HEK293 (cell line): ENCODE data around the gene ASIC3.

Source experiments
- CTCF ChIA-PET: fragments of 350-600 bp; formaldehyde crosslinking; extraction: SDS; loops from one replicate; lab custom pipeline; 2021; ENCODE audit warnings: antibody characterized with exemption; lab: Yijun Ruan, JAX
- POLR2A ChIA-PET: fragments of 300-600 bp; formaldehyde crosslinking; extraction: SDS; loops from one replicate; lab custom pipeline; 2020; ENCODE audit warnings: antibody characterized with exemption, inconsistent platforms; lab: Yijun Ruan, JAX
- H3K27ac ChIP-seq: fragments of 200-500 bp; sonication (Bioruptor generic); 2 replicates; pipeline ENCODE4 v1.5.1; 2014; ENCODE audit warnings: low read depth, low read length, control low read depth, inconsistent platforms; ENCODE audit errors: extremely low read depth
- H3K36me3 ChIP-seq, 2 experiments: fragments of 200-500 bp in 1 of 2; sonication (Bioruptor generic) in 1 of 2; 1 replicate in 1 of 2; 2 replicates in 1 of 2; pipeline ENCODE4 v1.5.1; 2014 to 2017; ENCODE audit warnings: inconsistent platforms in 2 of 2, low read length in 2 of 2; ENCODE audit not compliant: control insufficient read depth in 2 of 2, insufficient read depth in 1 of 2
- H3K4me1 ChIP-seq: fragments of 200-500 bp; sonication (Bioruptor generic); 2 replicates; pipeline ENCODE4 v1.5.1; 2014; ENCODE audit warnings: mild to moderate bottlenecking, low read length, inconsistent platforms; ENCODE audit not compliant: control insufficient read depth, insufficient read depth
- H3K4me3 ChIP-seq: 2 replicates; pipeline ENCODE4 v1.5.1; 2011; ENCODE audit warnings: low read depth, mild to moderate bottlenecking, control low read depth, low read length, moderate library complexity
- H3K9me3 ChIP-seq: fragments of 200-500 bp; sonication (Bioruptor generic); 2 replicates; pipeline ENCODE4 v1.5.1; 2014; ENCODE audit warnings: low read depth, low read length, inconsistent platforms; ENCODE audit not compliant: control insufficient read depth, insufficient read depth
- GLI2 ChIP-seq: fragments of 450-650 bp; formaldehyde crosslinking; IDR thresholded peaks from 2 replicates; pipeline ENCODE4; 2017; ENCODE audit warnings: missing biosample characterization, missing genetic modification characterization, low read depth, borderline replicate concordance
- GLIS1 ChIP-seq: fragments of 450-650 bp; formaldehyde crosslinking; IDR thresholded peaks from 2 replicates; pipeline ENCODE4 v1.5.1; 2016; ENCODE audit warnings: missing biosample characterization, missing genetic modification characterization
- HOXD13 ChIP-seq: sonication (generic); formaldehyde crosslinking; IDR thresholded peaks from 2 replicates; pipeline ENCODE4 v1.8.0; 2022; ENCODE audit warnings: missing genetic modification reagents, borderline replicate concordance
- IKZF3 ChIP-seq: fragments of 450-650 bp; IDR thresholded peaks from 2 replicates; pipeline ENCODE4 v1.5.0; 2018; ENCODE audit warnings: missing biosample characterization, mild to moderate bottlenecking, missing genetic modification characterization, moderate library complexity
- KLF10 ChIP-seq: fragments of 450-650 bp; IDR thresholded peaks from 2 replicates; pipeline ENCODE4 v1.5.1; 2018; ENCODE audit warnings: missing biosample characterization, mild to moderate bottlenecking, missing genetic modification characterization
- MEIS1 ChIP-seq: sonication (generic); formaldehyde crosslinking; IDR thresholded peaks from 2 replicates; pipeline ENCODE4 v1.8.1; 2022; ENCODE audit warnings: missing genetic modification reagents, mild to moderate bottlenecking, borderline replicate concordance
- PRDM10 ChIP-seq: fragments of 450-650 bp; formaldehyde crosslinking; IDR thresholded peaks from 2 replicates; pipeline ENCODE4 v1.5.1; 2016; ENCODE audit warnings: missing biosample characterization, missing genetic modification characterization
- ZBTB17 ChIP-seq: fragments of 450-650 bp; formaldehyde crosslinking; IDR thresholded peaks from 2 replicates; pipeline ENCODE4 v1.5.1; 2016; ENCODE audit warnings: missing biosample characterization, missing genetic modification characterization
- ZFP69B ChIP-seq: fragments of 450-650 bp; formaldehyde crosslinking; IDR thresholded peaks from 2 replicates; pipeline ENCODE4 v1.5.1; 2016; ENCODE audit warnings: missing biosample characterization, missing genetic modification characterization
- ZNF16 ChIP-seq: fragments of 450-650 bp; formaldehyde crosslinking; IDR thresholded peaks from 2 replicates; pipeline ENCODE4 v1.5.1; 2016; ENCODE audit warnings: low read depth, missing biosample characterization, missing genetic modification characterization
- ZNF2 ChIP-seq: fragments of 450-650 bp; formaldehyde crosslinking; IDR thresholded peaks from 2 replicates; pipeline ENCODE4 v1.5.1; 2016; ENCODE audit warnings: missing biosample characterization, missing genetic modification characterization
- ZNF37A ChIP-seq: fragments of 450-650 bp; IDR thresholded peaks from 2 replicates; pipeline ENCODE4 v1.5.1; 2018; ENCODE audit warnings: missing biosample characterization, missing genetic modification characterization
- ZNF558 ChIP-seq: fragments of 450-650 bp; formaldehyde crosslinking; IDR thresholded peaks from 2 replicates; pipeline ENCODE4 v1.5.1; 2016; ENCODE audit warnings: missing biosample characterization, missing genetic modification characterization
- ZNF585B ChIP-seq: fragments of 450-650 bp; formaldehyde crosslinking; IDR thresholded peaks from 2 replicates; pipeline ENCODE4 v1.5.1; 2016; ENCODE audit warnings: missing biosample characterization, missing genetic modification characterization
- ZNF707 ChIP-seq: fragments of 450-650 bp; formaldehyde crosslinking; IDR thresholded peaks from 2 replicates; pipeline ENCODE4 v1.5.1; 2016; ENCODE audit warnings: missing biosample characterization, missing genetic modification characterization
- TF ChIP-seq, protein P1 (sequence below): fragments of 450-650 bp; formaldehyde crosslinking; IDR thresholded peaks from 2 replicates; pipeline ENCODE4 v1.5.1; 2016; ENCODE audit warnings: missing biosample characterization, missing genetic modification characterization
- TF ChIP-seq, protein P2 (sequence below): fragments of 450-650 bp; formaldehyde crosslinking; IDR thresholded peaks from 2 replicates; pipeline ENCODE4 v1.5.1; 2016; ENCODE audit warnings: missing biosample characterization, missing genetic modification characterization
- TF ChIP-seq, protein P3 (sequence below): fragments of 450-650 bp; formaldehyde crosslinking; IDR thresholded peaks from 2 replicates; pipeline ENCODE4 v1.5.1; 2016; ENCODE audit warnings: missing biosample characterization, missing genetic modification characterization
- TF ChIP-seq, protein P4 (sequence below): fragments of 450-650 bp; formaldehyde crosslinking; IDR thresholded peaks from 2 replicates; pipeline ENCODE4 v1.5.1; 2016; ENCODE audit warnings: missing biosample characterization, missing genetic modification characterization
- TF ChIP-seq, protein P5 (sequence below): fragments of 450-650 bp; IDR thresholded peaks from 2 replicates; pipeline ENCODE4 v1.5.1; 2018; ENCODE audit warnings: missing biosample characterization, mild to moderate bottlenecking, missing genetic modification characterization

The ASIC3 gene

GRCh38 chr7:151043959-151044358, 4.4 kb upstream of the ASIC3 start:
- Histone ChIP-seq H3K4me1 (peaks cover 4% of the 10 kb centered on the region), H3K4me3 (no peak overlapping the region), H3K36me3 (peaks cover 0 to 36% of the 10 kb centered on the region in 2 experiments; a peak in 1 of 3 replicates), H3K27ac (no peak overlapping the region), H3K9me3 (no peaks in the 10 kb centered on the region)
- CTCF ChIA-PET, result no interaction called here
- POLR2A ChIA-PET, result interaction anchor here (0.6 to 1.4 kb wide), 2 partner anchors 15 to 16 kb away, joined by 3 to 4 read pairs; partner anchors contain the start of gene ABCB8
- TF ChIP-seq, protein P1, sequence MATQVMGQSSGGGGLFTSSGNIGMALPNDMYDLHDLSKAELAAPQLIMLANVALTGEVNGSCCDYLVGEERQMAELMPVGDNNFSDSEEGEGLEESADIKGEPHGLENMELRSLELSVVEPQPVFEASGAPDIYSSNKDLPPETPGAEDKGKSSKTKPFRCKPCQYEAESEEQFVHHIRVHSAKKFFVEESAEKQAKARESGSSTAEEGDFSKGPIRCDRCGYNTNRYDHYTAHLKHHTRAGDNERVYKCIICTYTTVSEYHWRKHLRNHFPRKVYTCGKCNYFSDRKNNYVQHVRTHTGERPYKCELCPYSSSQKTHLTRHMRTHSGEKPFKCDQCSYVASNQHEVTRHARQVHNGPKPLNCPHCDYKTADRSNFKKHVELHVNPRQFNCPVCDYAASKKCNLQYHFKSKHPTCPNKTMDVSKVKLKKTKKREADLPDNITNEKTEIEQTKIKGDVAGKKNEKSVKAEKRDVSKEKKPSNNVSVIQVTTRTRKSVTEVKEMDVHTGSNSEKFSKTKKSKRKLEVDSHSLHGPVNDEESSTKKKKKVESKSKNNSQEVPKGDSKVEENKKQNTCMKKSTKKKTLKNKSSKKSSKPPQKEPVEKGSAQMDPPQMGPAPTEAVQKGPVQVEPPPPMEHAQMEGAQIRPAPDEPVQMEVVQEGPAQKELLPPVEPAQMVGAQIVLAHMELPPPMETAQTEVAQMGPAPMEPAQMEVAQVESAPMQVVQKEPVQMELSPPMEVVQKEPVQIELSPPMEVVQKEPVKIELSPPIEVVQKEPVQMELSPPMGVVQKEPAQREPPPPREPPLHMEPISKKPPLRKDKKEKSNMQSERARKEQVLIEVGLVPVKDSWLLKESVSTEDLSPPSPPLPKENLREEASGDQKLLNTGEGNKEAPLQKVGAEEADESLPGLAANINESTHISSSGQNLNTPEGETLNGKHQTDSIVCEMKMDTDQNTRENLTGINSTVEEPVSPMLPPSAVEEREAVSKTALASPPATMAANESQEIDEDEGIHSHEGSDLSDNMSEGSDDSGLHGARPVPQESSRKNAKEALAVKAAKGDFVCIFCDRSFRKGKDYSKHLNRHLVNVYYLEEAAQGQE (tag by site-specific recombination), result no peak
- no peak for TF ChIP-seq PRDM10
- no peak for TF ChIP-seq ZNF16
- no peak for TF ChIP-seq ZNF585B (tag by site-specific recombination)
- TF ChIP-seq KLF10, result no peak
- TF ChIP-seq ZNF558 (tag by site-specific recombination), result no peak
- TF ChIP-seq ZNF37A, result no peak
- no peak for TF ChIP-seq IKZF3 (tag by site-specific recombination)
- TF ChIP-seq GLIS1 (tag by site-specific recombination), result no peak
- TF ChIP-seq, protein P2, sequence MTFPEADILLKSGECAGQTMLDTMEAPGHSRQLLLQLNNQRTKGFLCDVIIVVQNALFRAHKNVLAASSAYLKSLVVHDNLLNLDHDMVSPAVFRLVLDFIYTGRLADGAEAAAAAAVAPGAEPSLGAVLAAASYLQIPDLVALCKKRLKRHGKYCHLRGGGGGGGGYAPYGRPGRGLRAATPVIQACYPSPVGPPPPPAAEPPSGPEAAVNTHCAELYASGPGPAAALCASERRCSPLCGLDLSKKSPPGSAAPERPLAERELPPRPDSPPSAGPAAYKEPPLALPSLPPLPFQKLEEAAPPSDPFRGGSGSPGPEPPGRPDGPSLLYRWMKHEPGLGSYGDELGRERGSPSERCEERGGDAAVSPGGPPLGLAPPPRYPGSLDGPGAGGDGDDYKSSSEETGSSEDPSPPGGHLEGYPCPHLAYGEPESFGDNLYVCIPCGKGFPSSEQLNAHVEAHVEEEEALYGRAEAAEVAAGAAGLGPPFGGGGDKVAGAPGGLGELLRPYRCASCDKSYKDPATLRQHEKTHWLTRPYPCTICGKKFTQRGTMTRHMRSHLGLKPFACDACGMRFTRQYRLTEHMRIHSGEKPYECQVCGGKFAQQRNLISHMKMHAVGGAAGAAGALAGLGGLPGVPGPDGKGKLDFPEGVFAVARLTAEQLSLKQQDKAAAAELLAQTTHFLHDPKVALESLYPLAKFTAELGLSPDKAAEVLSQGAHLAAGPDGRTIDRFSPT (tag by site-specific recombination), result no peak
- TF ChIP-seq, protein P3, sequence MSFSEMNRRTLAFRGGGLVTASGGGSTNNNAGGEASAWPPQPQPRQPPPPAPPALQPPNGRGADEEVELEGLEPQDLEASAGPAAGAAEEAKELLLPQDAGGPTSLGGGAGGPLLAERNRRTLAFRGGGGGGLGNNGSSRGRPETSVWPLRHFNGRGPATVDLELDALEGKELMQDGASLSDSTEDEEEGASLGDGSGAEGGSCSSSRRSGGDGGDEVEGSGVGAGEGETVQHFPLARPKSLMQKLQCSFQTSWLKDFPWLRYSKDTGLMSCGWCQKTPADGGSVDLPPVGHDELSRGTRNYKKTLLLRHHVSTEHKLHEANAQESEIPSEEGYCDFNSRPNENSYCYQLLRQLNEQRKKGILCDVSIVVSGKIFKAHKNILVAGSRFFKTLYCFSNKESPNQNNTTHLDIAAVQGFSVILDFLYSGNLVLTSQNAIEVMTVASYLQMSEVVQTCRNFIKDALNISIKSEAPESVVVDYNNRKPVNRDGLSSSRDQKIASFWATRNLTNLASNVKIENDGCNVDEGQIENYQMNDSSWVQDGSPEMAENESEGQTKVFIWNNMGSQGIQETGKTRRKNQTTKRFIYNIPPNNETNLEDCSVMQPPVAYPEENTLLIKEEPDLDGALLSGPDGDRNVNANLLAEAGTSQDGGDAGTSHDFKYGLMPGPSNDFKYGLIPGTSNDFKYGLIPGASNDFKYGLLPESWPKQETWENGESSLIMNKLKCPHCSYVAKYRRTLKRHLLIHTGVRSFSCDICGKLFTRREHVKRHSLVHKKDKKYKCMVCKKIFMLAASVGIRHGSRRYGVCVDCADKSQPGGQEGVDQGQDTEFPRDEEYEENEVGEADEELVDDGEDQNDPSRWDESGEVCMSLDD (tag by site-specific recombination), result no peak
- no peak for TF ChIP-seq MEIS1 (CRISPR knock-in tag)
- no peak for TF ChIP-seq ZBTB17
- no peak for TF ChIP-seq ZNF707 (tag by site-specific recombination)
- no peak for TF ChIP-seq ZFP69B
- TF ChIP-seq ZNF2 (tag by site-specific recombination), result no peak
- no peak for TF ChIP-seq HOXD13 (CRISPR knock-in tag)
- TF ChIP-seq GLI2 (tag by site-specific recombination), result no peak
- TF ChIP-seq, protein P4, sequence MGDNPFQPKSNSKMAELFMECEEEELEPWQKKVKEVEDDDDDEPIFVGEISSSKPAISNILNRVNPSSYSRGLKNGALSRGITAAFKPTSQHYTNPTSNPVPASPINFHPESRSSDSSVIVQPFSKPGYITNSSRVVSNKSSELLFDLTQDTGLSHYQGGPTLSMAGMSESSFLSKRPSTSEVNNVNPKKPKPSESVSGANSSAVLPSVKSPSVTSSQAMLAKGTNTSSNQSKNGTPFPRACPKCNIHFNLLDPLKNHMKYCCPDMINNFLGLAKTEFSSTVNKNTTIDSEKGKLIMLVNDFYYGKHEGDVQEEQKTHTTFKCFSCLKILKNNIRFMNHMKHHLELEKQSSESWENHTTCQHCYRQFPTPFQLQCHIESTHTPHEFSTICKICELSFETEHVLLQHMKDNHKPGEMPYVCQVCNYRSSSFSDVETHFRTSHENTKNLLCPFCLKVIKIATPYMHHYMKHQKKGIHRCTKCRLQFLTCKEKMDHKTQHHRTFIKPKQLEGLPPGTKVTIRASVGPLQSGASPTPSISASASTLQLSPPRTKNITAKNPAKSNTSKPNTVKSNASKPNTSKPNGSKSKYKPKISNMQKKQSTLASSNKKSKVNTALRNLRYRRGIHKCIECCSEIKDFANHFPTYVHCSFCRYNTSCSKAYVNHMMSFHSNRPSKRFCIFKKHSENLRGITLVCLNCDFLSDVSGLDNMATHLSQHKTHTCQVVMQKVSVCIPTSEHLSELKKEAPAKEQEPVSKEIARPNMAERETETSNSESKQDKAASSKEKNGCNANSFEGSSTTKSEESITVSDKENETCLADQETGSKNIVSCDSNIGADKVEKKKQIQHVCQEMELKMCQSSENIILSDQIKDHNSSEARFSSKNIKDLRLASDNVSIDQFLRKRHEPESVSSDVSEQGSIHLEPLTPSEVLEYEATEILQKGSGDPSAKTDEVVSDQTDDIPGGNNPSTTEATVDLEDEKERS (tag by site-specific recombination), result no peak
- TF ChIP-seq, protein P5, sequence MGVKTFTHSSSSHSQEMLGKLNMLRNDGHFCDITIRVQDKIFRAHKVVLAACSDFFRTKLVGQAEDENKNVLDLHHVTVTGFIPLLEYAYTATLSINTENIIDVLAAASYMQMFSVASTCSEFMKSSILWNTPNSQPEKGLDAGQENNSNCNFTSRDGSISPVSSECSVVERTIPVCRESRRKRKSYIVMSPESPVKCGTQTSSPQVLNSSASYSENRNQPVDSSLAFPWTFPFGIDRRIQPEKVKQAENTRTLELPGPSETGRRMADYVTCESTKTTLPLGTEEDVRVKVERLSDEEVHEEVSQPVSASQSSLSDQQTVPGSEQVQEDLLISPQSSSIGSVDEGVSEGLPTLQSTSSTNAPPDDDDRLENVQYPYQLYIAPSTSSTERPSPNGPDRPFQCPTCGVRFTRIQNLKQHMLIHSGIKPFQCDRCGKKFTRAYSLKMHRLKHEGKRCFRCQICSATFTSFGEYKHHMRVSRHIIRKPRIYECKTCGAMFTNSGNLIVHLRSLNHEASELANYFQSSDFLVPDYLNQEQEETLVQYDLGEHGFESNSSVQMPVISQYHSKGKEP, result no peak
